Measurements from ENCODE around the gene RBBP5. TPM values are rescaled to one million over a fixed set of nuclear protein-coding genes. Genes with fewer than 3 reads are reported as not detected.

Gene RBBP5
- total RNA-seq, 1 donor from 2014 or later, result 16.6 TPM

DNA sequence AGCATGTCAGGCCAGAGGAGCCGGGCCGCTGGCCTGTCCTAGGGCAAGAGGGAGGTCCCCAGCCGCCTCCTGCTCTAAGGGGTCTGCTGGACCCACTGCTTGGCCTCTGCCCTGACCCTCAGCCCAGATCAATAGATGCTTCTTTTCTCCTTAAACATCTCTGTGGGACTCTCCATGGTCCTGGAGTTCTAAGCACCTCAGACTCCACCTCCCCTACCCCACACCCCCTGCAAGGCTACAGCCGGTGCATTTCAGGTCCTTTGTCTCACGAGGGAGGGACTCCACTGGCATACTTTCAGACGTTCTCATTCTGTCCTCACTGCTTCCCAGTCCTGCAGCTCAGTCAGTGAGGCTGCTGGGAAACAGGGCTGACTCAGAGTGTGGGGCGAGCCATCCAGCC, 67.8 kb downstream of the RBBP5 start:
- H3K27me3 ChIP-seq, result peaks cover 7% of the 10 kb centered on the region
- no peak overlapping the region for H3K4me3 ChIP-seq
- intact Hi-C loops (cut with DNase I), result no loop called here
- H3K4me1 ChIP-seq, result no peaks in the 10 kb centered on the region
- TF ChIP-seq, protein P1, sequence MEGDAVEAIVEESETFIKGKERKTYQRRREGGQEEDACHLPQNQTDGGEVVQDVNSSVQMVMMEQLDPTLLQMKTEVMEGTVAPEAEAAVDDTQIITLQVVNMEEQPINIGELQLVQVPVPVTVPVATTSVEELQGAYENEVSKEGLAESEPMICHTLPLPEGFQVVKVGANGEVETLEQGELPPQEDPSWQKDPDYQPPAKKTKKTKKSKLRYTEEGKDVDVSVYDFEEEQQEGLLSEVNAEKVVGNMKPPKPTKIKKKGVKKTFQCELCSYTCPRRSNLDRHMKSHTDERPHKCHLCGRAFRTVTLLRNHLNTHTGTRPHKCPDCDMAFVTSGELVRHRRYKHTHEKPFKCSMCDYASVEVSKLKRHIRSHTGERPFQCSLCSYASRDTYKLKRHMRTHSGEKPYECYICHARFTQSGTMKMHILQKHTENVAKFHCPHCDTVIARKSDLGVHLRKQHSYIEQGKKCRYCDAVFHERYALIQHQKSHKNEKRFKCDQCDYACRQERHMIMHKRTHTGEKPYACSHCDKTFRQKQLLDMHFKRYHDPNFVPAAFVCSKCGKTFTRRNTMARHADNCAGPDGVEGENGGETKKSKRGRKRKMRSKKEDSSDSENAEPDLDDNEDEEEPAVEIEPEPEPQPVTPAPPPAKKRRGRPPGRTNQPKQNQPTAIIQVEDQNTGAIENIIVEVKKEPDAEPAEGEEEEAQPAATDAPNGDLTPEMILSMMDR (IDR thresholded peaks at IDR 0.05), result no peak
- H3K27ac ChIP-seq, result no peak overlapping the region
- no peaks in the 10 kb centered on the region for H3K9me3 ChIP-seq
- ATAC-seq (no peak), DNase-seq (no peak)
- H3K36me3 ChIP-seq, result no peaks in the 10 kb centered on the region

DNA sequence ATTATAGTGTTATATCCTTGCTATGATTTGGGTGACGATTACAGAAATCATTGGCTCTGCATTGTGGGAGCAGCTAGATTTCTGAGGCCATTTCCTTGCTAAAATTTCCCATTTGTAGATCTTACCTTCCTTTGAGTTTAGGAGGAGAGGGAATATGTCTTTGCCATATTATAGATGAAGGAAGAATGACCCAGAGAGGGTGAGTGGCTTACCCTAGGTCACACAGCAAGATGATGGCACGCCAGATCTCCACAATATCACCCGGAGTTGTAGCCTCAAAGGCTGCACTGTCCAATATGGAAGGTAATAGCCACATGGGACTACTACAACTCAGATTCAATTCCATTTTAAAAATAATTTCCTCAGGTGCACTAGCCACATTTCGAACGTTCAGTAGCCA, 68.5 kb downstream of the RBBP5 start:
- H3K27ac ChIP-seq, result no peak overlapping the region
- H3K4me1 ChIP-seq, result no peaks in the 10 kb centered on the region
- no peaks in the 10 kb centered on the region for H3K9me3 ChIP-seq
- no peak for DNase-seq
- no peak for ATAC-seq
- peaks cover 7% of the 10 kb centered on the region for H3K27me3 ChIP-seq
- no peaks in the 10 kb centered on the region for H3K36me3 ChIP-seq
- TF ChIP-seq, protein P1 (IDR thresholded peaks at IDR 0.05), result no peak
- intact Hi-C loops (cut with DNase I), result no loop called here
- H3K4me3 ChIP-seq, result no peak overlapping the region

DNA sequence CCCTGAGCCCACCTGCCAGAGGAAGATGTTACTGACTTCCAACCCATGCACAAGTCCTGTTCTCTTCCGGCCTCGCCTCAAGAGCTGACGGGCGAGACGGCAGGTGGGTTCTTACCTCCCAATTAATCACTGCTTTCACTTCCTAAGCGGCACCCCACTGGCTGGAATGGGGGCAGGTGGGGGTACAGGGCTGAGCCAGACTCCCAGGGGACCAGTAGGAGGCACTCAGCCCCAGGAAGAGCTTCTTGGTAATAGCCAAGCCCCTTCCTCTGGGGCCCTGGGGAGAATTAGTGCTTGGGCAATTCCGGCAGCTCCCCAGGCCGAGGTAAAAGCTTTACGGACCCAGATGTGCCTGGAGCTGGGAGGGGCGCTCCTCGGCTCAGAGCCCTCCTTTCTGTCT, 69.1 kb downstream of the RBBP5 start:
- Histone ChIP-seq H3K27me3 (peaks cover 7% of the 10 kb centered on the region), H3K4me1 (no peaks in the 10 kb centered on the region), H3K4me3 (no peak overlapping the region), H3K9me3 (no peaks in the 10 kb centered on the region), H3K36me3 (no peaks in the 10 kb centered on the region), H3K27ac (no peak overlapping the region)
- intact Hi-C loops (cut with DNase I), result no loop called here
- no peak for DNase-seq
- TF ChIP-seq, protein P1 (IDR thresholded peaks at IDR 0.05), result no peak
- no peak for ATAC-seq

DNA sequence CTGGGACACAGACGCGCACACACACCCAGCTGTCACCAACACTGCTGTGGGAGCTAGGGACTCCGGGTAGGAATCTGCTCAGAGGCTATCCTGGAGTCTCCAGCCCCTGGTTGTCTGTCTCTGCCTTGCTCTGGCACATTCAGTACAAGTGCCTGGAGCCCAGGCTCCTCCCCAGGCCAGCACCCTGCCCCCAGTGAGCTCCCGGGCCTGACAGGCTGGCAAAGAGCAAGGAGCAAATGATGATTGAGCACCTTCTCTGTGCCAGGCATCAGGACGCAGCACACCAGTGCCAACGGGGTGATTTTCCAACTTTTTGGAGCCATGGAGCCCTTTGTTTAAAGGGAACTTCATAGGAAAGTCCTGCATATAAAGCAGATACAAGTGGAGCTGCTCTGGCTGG, 72.3 kb downstream of the RBBP5 start:
- Histone ChIP-seq H3K36me3 (no peaks in the 10 kb centered on the region), H3K4me1 (no peaks in the 10 kb centered on the region), H3K27me3 (peaks cover 31% of the 10 kb centered on the region), H3K4me3 (no peak overlapping the region), H3K27ac (no peak overlapping the region), H3K9me3 (no peaks in the 10 kb centered on the region)
- TF ChIP-seq, protein P1 (IDR thresholded peaks at IDR 0.05), result no peak
- DNase-seq (no peak), ATAC-seq (no peak)
- intact Hi-C loops (cut with DNase I), result no loop called here

DNA sequence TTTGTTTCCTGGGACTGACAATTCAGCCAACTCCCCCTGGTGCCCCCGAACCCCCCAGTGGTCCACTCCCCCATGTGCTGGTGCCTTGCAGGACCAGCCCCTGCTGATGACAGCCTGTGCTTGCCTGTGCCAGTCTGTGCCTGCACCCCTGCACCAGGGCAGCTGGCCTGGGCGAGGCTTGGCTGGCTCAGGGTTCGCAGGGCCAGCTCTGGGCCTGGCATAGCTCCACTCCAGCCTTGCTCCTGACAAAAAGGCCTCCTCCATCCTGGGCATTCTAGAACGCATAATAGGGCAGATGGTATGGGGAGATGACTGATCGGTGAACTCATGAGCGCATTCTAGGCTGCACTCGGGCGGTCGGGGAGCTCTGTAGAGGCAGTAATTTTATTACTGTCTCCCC, 73.4 kb downstream of the RBBP5 start:
- Histone ChIP-seq H3K4me1 (no peaks in the 10 kb centered on the region), H3K36me3 (no peaks in the 10 kb centered on the region), H3K27ac (no peak overlapping the region), H3K4me3 (no peak overlapping the region), H3K27me3 (peaks cover 38% of the 10 kb centered on the region), H3K9me3 (no peaks in the 10 kb centered on the region)
- TF ChIP-seq, protein P1 (IDR thresholded peaks at IDR 0.05), result no peak
- ATAC-seq (no peak), DNase-seq (no peak)
- intact Hi-C loops (cut with DNase I), result no loop called here

DNA sequence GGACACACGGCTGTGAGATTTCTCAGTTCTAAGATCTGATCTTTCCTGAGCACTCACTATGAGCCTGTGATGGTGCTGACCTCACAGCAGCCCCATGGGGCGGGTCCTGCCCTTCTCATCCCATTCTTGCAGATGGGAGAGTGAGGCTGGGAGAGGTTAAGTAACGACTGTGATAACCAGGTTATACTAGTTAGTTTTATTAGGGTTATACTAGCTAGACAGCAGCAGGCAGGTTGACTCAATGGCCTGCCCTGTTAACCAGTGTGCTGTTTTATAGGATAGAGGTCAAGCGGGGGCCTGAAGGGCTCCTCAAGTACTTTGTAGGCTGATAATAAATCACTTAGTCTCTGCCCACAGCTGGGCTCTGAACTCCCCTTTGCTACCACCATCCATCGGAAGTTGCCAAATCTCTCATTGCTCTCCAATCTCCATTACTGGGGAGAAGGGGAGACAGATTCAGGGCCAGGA, 74.0 kb downstream of the RBBP5 start:
- peaks cover 44% of the 10 kb centered on the region for H3K27me3 ChIP-seq

More for the DNA sequence above, 74.0 kb downstream of the RBBP5 start:
- H3K9me3 ChIP-seq, result no peaks in the 10 kb centered on the region
- H3K36me3 ChIP-seq, result no peaks in the 10 kb centered on the region
- DNase-seq, result no peak
- ATAC-seq, result no peak
- H3K4me1 ChIP-seq, result peaks cover under 1% of the 10 kb centered on the region
- no peak overlapping the region for H3K4me3 ChIP-seq
- intact Hi-C loops (cut with DNase I), result no loop called here
- TF ChIP-seq, protein P1 (IDR thresholded peaks at IDR 0.05), result no peak
- H3K27ac ChIP-seq, result no peak overlapping the region

Data from upper lobe of right lung (tissue), 1 donor.